ENCODE data around the gene RNF7. TPM values are rescaled to one million over a fixed set of nuclear protein-coding genes. Genes with fewer than 3 reads are reported as not detected.

RNF7 gene
- total and polyA plus RNA-seq, 2 of the 4 experiments (the other 2 are of a cell fraction): 98.7 to 149 TPM

- no peak overlapping the region for H3K56ac ChIP-seq (ENCODE audit: extremely low read depth, insufficient read depth, low read length)
- dilution Hi-C loops (cut with HindIII; ENCODE audit: low sequenced_read_pairs, unreplicated experiment) (no loop called here), intact Hi-C loops (cut with micrococcal nuclease) (no loop called here), in situ Hi-C loops (cut with MboI; ENCODE audit: low sequenced_read_pairs) (no loop called here)
- no peaks in the 10 kb centered on the region for H3K4me1 ChIP-seq (ENCODE audit: control insufficient read depth, insufficient read depth, low read length)
- no peak overlapping the region for H4K5ac ChIP-seq (ENCODE audit: low read depth, low read length)
- no peak overlapping the region for H4K91ac ChIP-seq (ENCODE audit: insufficient read depth, low read depth, low read length)
- no peak overlapping the region for H3K4ac ChIP-seq (ENCODE audit: low read depth, low read length)
- H3K9me3 ChIP-seq (ENCODE audit: control insufficient read depth, insufficient read depth, low read length): no peaks in the 10 kb centered on the region
- DNase-seq (no peak), ATAC-seq (ENCODE audit: low read depth) (no peak)
- no peak overlapping the region for H2BK20ac ChIP-seq (ENCODE audit: low read depth, low read length)
- H3K4me2 ChIP-seq (ENCODE audit: low read depth, low read length): no peak overlapping the region
- no peak overlapping the region for H2AK9ac ChIP-seq (replicated peaks; ENCODE audit: low read depth, low read length, poor library complexity)
- H3K27me3 ChIP-seq (ENCODE audit: control insufficient read depth, insufficient read depth, low read length): peaks cover 5% of the 10 kb centered on the region; the same call in 1 of the 2 replicates
- no peak overlapping the region for H2AK5ac ChIP-seq (ENCODE audit: low read depth, low read length)
- BruUV-seq (replicated peaks): no TSS peak
- no peaks in the 10 kb centered on the region for H3K36me3 ChIP-seq (ENCODE audit: control insufficient read depth, insufficient read depth, low read length)
- no peak overlapping the region for H3K4me3 ChIP-seq (ENCODE audit: insufficient read depth, low read depth, low read length)
- POLR2A ChIA-PET (ENCODE audit: unreplicated experiment): no interaction called here
- no peak overlapping the region for H3K27ac ChIP-seq (ENCODE audit: insufficient read depth, low read length)
- CTCF ChIA-PET: no interaction called here
- H3K18ac ChIP-seq (ENCODE audit: low read depth, low read length): no peak overlapping the region
- H3K14ac ChIP-seq (replicated peaks; ENCODE audit: low read depth, low read length): no peak overlapping the region
- H2BK15ac ChIP-seq (ENCODE audit: low read depth, low read length): no peak overlapping the region
- no peak overlapping the region for H2AFZ ChIP-seq (replicated peaks; ENCODE audit: low read length, poor library complexity)
- TF ChIP-seq NFE2L2 (IDR thresholded peaks at IDR 0.05; ENCODE audit: low read depth, low read length): no peak
- no peak for TF ChIP-seq SMC3 (IDR thresholded peaks at IDR 0.05; ENCODE audit: low read depth, low read length)
- no peak for TF ChIP-seq RAD21 (IDR thresholded peaks at IDR 0.05; ENCODE audit: low read length)
- TF ChIP-seq BHLHE40 (IDR thresholded peaks at IDR 0.05; ENCODE audit: low read depth, low read length): no peak
- TF ChIP-seq MAZ (IDR thresholded peaks at IDR 0.05; ENCODE audit: borderline replicate concordance, low read depth, low read length): no peak
- TF ChIP-seq FOS (IDR thresholded peaks at IDR 0.05; ENCODE audit: low read depth, low read length): no peak
- no peak for TF ChIP-seq ELK1 (IDR thresholded peaks at IDR 0.05; ENCODE audit: borderline replicate concordance, low read depth, low read length)
- TF ChIP-seq CEBPB (IDR thresholded peaks at IDR 0.05; ENCODE audit: low read depth, low read length): no peak
- no peak for TF ChIP-seq RCOR1 (IDR thresholded peaks at IDR 0.05; ENCODE audit: insufficient replicate concordance, low read length)
- no peak for TF ChIP-seq MXI1 (IDR thresholded peaks at IDR 0.05; ENCODE audit: borderline replicate concordance, low read depth, low read length)
- no peak overlapping the region for H4K8ac ChIP-seq (ENCODE audit: low read depth in 2 of 2, low read length in 2 of 2)
- no peak overlapping the region for H3K23ac ChIP-seq (ENCODE audit: low read depth, low read length)
- H3K9ac ChIP-seq (ENCODE audit: low read depth, low read length): no peak overlapping the region
- no CpG with 5 or more reads among the region's 1 CpG for WGBS, 2 experiments (ENCODE audit: extremely low coverage in 2 of 2, insufficient read length in 1 of 2)
- H2BK120ac ChIP-seq (ENCODE audit: low read depth, low read length): no peak overlapping the region
- H3K79me1 ChIP-seq (ENCODE audit: low read depth in 1 of 2, low read length in 2 of 2): no peaks in the 10 kb centered on the region
- no peaks in the 10 kb centered on the region for H4K20me1 ChIP-seq (ENCODE audit: insufficient read depth, low read length)
- no peak overlapping the region for H2BK5ac ChIP-seq (ENCODE audit: low read depth, low read length, poor library complexity, severe bottlenecking)
- H3K9me1 ChIP-seq (ENCODE audit: insufficient read depth, low read length): no peaks in the 10 kb centered on the region
These were observed 41.6 kb downstream of the RNF7 start for GRCh38 chr3:141779667-141780066.

All from IMR-90 (cell line).